GM04503 (cell line): ENCODE data around the gene CCDC24.

Experiments
- DNase-seq: peaks from one replicate; pipeline ENCODE4 v3.0.0-alpha.2; 2012; ENCODE audit warnings: low read depth

CCDC24 gene

GRCh38 chr1:44043176-44044070 is 52.0 kb downstream of the CCDC24 start:
- no peak for DNase-seq

GRCh38 chr1:44044071-44044801 is 52.8 kb downstream of the CCDC24 start:
- no peak for DNase-seq

DNA sequence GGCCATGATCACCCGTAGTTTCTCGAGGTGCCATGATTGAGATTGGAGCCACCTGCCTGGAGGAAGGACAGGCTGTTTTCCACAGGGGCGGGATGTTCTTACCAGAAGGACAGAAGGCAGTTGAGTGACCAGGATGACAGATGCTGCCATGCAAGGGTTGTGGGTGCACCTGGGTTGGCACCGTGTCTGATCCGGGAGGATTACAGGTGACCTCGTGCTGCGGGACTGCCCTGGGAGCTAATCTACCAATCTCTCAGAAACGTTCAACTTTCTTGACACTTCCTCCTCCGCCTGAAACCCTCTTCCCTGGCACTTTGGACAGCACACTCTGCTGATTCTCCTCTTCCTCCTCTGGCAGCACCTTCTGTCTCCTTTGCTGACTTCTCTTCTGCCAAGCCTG is 53.7 kb downstream of the CCDC24 start:
- no peak for DNase-seq
